ENCODE measurements around the gene RNF175.

- TF ChIP-seq EZH2 (IDR thresholded peaks at IDR 0.05): no peak
- TF ChIP-seq POLR2AphosphoS5 (IDR thresholded peaks at IDR 0.05; ENCODE audit: borderline replicate concordance, low read depth, low read length): no peak
- no peak for TF ChIP-seq FOXP2 (optimal IDR thresholded peaks at IDR 0.05; ENCODE audit: control extremely low read depth, extremely low read length, insufficient read depth)
These were observed 49.5 kb upstream of the RNF175 start for GRCh38 chr4:153809307-153809706.

All from SK-N-MC (cell line).